NAMALWA (cell line): Measurements from ENCODE around the gene HIF1A.
"Not testable (repeated sequence)": the region's sequence is repeated elsewhere in the genome, so short reads cannot be mapped to it uniquely, and the experiment has no call there.

Experiments used
- DNase-seq: peaks from one replicate; pipeline ENCODE4 v3.0.0-alpha.2; 2015; ENCODE audit warnings: low spot score

The HIF1A gene

DNA sequence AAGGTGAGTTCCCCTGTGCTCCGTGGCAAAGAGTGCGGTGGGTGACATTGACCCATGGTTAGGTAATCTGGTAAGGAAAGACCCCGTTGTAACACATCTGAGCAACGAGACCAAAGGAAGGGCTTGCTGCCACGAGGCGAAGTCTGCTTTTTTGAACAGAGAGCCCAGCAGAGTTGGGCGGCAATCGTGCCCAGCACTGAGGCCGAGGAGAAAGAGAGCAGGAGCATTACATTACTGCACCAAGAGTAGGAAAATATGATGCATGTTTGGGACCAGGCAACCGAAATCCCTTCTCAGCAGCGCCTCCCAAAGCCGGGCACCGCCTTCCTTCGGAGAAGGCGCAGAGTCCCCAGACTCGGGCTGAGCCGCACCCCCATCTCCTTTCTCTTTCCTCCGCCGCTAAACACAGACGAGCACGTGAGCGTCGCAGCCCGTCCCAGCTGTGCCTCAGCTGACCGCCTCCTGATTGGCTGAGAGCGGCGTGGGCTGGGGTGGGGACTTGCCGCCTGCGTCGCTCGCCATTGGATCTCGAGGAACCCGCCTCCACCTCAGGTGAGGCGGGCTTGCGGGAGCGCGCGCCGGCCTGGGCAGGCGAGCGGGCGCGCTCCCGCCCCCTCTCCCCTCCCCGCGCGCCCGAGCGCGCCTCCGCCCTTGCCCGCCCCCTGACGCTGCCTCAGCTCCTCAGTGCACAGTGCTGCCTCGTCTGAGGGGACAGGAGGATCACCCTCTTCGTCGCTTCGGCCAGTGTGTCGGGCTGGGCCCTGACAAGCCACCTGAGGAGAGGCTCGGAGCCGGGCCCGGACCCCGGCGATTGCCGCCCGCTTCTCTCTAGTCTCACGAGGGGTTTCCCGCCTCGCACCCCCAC lies at the start of gene HIF1A:
Gene HIF1A (plus strand): TSS at position 684 of the 865 bp plus-strand sequence. CDS start 292 bp downstream, outside the sequence.
- peak; percentile 94 for DNase-seq

DNA sequence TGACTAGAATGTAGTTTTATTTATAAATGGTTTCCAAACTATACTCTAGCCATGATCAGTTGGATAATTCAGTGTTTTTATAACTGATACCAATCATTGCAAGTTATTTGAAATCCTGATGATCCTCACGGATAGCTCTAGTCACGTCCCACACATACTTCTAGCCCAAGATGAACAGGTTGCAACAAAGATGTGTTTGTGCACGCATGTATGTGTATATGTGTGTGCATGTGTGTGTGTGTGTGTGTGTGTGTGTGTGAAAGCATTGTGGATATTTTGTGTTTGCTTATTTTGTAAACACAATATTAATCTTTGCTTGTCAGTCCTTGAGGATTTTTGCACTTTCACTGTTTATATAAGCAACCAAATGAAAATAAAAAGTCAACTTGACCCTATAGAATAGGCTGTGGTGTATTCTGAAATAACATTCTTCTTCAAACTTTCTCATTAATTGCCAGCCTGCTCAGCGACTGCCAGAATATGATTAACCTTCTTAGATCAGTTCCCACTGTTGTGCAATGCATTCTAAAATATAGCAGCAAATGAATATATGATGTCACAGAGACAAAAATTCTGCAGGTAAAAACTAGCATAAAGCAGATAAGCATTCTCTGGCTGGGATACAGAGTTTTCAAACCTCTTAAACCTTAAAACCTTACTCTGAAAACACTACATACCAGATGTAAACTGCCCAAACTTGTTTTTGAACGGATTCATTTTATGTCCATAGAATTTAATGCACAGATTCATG lies 48.8 kb upstream of the HIF1A start:
- no peak for DNase-seq

DNA sequence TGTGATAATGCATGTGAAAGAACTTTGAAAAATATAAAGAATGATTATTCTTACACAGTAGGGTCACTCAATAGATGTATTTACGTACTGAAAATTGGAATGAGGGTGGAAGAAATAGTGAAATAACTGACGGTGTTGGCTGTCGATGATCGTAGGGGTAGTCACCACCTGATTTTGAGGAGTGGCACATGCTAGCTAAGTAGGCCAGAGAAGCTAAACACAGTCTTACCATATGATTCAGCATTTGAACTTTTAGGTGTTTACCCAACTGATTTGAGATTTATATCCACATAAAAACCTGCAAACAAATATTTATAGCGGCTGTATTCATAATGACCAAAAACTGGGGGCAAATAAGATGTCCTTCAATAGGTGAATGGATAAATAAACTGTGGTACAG lies 47.6 kb upstream of the HIF1A start:
- no peak for DNase-seq

DNA sequence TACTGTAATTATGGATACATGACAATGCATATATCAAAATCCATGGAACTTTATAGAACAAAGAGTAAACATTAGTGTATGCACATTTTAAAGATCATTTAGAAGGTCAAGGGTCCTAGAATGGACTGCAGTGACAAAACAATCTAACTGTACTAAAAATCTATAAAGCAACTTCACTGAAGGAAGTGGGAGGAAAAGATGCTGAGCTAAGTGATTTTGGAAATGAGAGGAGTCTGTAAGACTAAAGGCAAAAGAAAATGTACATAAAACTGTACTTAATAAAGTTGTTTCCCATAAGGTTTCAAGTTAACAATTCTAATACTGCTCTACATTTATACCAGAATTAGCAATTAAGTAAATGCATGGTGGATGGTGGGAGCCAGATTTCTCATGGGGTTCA lies 46.9 kb upstream of the HIF1A start:
- DNase-seq, result no peak

DNA sequence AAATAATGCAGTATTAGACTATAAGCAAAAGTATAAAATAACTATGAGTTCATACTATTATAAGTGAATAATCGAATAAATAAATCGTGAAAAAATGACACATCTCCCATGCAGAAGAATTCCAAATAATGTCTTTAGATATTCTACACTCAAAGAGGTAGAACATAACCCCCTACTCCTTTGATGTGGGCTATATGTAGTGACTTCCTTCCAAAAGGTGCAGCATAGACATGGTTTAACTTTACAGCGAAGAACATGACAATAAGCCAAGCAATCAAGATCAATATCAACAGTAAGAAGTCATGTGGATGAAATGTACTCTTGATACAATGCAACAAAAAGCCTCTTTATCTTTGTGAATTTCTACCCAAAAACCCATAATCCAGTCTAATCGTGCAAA lies 46.0 kb upstream of the HIF1A start:
- no peak for DNase-seq

DNA sequence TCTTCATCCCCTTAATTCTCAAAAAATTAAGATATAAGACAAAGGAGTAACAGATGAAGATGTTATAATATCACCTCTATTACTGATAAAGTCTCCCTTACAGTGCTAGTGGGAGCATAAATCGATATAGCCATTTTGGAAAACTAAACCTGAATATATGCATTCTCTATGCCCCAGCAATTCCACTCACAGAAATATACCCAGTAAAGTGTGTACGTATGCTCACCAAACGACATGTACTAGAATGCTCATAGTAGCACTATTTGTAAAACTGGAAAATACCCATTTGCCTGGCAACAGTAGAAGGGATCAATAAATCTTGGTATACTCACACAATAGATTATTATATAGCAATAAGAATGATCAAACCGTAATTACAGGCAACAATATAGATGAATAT lies 44.0 kb upstream of the HIF1A start:
- DNase-seq, result no peak

DNA sequence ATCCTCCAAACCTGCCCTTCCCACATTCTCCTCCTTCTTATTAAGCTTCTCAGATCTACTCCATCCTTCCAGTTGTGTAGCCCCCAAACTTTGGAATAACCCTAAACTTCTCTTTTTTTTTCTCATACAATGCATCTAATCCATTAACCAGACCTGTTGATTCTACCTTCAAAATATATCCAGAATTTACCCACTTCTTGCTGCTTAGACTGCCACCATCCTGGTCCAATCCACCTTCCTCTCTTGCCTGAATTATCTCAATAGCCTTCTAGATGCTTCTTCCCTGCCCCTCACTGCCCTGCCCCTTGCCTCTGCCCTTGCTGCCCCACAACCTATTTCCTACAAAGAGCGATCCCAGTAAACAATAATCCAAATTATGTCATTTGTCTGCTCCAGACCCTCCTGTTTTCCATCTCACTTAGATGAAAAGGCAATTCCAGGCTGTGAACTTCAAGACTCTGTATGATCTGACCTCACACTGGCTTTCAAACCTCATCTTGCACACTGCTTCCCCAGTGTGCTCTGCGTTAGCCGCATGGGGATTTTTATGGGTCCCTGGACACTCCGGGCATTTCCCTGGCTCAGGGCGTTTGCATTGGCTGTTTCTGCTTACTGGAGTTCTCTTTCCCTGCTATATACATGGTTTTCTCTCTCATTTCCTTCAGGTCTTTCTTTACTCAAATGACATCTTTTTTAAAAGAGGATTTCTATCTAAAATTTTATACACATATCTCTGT lies 42.6 kb upstream of the HIF1A start:
- no peak for DNase-seq

DNA sequence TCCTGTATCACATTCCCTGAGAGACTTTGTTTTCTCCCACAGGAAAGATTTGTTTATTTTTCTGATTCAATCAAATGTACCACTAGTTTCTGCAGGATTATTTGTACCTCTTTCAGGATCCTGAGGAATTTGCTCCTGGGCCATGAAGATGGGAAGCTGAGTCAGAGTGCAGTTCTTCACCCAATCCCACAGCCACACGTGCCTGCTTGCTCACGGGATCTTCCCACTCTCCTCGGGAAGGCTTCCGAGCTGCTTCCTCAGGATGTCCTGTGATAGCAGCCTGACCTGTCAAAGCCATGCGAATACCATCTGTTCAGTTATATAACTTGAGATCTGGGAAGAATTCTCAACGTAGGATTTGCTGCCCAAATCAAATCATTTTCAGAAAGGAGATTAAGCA lies 41.8 kb upstream of the HIF1A start:
- DNase-seq, result no peak

DNA sequence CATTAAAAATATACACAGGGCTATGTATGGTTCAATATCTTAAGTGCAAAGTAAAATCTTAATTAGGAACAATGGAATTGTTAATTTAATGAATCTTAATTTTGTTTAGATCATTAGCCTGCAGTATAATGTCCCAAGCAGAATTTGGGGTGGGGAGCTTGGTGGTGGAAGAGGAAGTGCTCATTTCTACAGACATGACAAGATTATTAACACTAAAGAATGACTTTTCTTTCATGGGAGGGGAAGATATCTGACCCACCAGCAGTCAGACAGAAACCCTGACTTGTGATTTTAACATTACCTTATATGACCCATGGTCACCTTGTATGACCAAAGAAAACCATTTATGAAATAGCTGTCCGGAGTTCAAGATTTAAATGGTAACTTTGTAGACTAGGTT lies 41.3 kb upstream of the HIF1A start:
- DNase-seq, result no peak

DNA sequence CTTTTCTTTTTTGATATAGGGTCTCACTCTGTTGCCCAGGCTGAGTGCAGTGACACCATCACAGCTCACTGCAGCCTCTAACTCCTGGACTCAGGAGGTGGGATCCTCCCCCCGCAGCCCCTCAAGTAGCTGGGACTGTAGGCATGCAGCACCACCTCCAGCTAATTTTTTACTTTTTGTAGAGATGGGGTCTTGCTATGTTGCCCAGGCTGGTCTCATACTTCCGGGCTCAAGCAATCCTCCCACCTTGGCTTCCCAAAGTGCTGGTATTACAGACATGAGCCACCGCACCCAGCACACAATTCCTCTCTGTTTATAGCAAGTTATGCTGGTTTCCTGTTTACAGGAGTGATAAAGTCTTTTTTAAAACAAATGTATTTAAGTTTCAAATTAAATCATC lies 39.5 kb upstream of the HIF1A start:
- DNase-seq, result no peak

DNA sequence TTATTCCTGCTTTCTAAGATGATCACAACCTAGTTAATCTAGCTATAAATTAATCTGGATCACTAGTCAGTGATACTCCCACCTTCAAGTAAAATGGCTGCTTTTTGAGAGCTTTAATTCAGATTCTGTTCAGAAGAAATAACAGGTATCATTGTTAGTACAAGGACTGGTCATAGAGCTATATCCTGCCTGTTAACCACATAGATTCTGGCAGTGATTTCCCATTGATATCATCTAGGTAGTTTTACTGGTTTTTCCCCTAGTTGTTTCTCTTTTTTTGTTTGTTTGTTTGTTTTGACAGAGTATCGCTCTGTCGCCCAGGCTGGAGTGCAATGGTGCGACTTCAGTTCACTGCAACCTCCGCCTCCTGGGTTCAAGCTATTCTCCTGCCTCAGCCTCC lies 39.0 kb upstream of the HIF1A start:
- no peak for DNase-seq

DNA sequence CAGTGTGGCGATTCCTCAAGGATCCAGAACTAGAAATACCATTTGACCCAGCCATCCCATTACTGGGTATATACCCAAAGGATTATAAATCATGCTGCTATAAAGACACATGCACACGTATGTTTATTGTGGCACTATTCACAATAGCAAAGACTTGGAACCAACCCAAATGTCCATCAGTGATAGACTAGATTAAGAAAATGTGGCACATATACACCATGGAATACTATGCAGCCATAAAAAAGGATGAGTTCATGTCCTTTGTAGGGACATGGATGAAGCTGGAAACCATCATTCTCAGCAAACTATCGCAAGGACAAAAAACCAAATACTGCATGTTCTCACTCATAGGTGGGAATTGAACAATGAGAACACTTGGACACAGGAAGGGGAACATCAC lies 37.2 kb upstream of the HIF1A start:
- DNase-seq, result not testable (repeated sequence)

DNA sequence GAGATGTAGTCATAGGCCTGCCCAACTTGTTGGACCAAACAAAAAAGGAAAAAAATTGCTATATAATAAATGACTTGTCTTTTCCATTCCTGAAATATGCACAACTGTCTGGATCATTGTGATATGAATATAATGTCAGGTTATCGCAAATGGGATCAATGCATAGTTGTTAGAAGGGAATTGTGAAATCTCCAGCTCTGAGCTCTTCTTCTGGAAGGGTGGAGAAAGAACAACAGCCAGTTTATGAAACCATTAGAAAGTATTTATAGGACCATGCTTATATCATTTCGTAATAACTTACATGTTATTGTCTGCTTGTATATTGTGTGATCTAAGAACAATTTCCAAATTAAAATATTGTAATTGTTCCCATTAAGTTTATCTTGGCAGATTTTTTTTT lies 35.7 kb upstream of the HIF1A start:
- DNase-seq, result no peak

DNA sequence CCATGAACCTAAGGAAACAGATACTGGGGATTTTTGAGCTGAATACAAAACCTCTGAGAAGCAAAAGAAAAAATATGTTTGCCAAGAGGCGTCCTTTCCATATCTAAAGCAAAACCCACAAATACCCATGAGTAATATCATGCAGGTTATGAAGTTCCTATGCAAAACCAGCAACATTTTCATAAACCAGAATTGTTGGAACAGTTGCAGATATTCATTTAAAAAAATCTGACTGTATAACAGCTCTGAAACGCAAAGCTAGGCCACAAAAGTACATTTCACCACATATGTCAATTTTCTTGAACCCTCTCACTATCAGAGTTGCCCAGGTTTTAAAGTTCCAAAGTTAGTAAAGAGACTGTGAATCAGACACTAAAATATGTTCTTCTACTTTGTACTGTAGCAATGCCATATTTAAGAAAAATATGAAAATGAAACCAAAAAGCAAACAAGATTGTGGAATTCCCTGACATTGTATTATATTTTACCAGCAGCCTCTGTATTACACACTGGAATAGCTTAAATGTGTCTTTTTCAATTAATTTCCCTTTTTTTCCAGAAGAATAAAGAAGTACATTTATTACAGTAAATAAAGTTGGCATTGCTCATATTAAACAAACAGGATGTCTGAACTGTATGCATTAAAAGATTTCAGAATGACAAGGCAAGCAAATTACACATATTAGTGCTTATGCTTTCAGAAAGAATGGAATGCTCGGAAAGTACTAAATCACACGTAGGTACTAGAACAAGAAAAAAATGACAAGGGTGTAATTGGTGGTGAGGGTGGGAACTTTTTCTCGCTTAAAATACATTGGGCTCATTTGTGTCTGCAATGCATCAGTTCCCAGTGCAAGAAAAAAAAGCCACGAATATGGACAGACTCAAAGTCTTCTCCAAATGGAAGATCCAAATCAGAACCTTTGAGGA lies 33.6 kb upstream of the HIF1A start:
- peak; percentile 3 for DNase-seq

DNA sequence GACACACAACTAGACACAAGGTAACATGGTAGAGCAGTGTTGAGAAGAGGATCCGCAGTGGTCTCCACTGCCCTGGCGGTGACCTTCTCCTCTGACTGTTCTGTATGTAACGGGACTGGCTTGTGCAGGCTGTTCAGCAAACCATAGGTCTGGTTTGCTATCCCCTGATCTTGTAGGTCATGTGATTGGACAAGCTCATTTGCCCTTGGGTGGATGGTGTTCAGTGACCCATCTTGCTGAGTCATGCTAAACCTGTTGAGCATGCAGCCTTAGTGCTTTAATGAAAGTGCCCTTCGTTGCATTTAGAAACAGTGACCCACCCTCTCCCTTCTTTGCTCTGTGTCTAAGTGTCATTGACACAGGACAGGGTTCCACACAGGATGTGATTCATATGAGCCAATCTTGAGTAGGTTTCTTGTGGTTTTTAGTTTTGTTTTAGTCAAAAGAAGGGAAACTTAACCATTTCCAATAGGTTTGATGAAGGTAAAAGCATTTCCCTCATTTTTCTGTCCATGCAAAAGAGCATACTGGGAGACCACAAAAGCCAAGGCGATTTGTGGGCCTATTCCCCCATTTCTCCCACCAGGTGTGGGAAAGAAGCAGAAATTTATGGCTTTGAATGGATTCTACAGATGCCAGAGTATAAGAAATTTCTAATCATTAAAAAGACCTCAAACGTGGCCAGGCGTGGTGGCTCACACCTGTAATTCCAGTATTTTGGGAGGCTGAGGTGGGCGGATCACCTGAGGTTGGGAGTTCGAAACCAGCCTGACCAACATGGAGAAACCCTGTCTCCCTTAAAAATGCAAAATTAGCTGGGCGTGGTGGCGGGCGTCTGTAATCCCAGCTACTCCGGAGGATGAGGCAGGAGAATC lies 32.6 kb upstream of the HIF1A start:
- peak; percentile 50 for DNase-seq

DNA sequence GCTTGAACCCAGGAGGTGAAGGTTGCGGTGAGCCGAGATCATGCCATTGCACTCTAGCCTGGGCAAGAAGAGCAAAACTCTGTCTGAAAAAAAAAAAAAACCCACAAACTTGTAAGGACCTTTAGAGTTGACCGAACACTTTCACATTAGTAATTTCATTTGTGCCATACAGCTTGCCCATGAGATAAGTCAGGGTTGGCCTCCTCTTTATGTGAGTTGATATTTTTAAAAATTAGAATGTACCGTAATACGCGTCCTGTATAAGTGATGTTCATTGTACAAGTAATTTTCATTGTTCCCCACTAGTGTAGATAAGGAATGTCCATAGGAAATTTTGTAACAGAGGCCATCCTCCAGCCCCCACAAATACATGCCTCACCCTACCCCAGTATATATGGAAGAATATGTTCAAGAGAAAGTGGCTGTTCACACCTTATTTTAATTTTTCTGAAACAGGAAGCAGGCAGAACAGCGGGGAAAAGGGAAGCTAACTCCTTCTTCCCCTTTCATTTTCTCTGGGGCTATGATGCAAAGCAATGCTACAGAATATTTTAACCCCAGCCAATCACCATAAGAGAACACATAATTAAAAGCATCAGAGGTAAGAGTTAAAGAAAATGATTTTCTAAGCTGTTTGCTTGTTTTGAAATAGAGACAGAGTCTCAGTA lies 31.9 kb upstream of the HIF1A start:
- DNase-seq, result peak; percentile 53

DNA sequence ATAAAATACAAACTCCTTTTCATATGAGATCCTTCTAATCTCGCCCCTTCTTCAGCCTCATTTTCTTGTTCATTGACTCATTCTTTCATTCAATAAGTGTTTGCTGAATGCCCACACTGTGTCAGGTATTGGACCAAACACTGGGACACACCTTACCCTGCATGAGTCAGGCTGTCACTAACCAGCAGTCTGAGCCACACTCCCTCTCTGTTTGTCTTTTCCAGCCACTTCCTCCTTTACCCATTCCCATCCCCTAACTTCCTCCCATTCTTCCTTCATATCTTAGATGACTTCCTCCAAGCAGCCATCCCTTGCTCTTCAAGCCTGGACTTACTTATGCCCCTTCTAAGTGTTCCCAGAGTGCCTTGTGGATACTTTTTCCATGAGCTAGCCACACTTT lies 27.0 kb upstream of the HIF1A start:
- DNase-seq, result no peak

DNA sequence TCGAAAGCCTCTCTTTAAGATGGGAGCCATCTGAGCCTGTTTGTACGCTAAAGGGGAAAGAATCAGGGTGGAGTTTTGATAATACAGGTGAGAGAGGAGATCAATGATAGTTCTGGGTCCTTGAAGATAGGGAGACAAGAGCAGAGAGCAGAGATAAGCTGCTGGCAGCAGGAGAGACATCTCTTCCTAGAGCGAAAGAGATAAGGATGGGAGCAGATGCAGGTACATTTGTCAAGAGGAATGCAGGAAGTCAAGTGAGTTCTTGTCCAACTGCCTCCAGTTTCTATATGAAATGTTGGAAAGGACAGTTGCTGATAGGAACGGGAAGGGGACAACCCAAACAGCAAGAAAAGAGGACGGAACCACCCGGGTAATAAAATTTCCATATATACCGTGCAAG lies 24.7 kb upstream of the HIF1A start:
- no peak for DNase-seq

DNA sequence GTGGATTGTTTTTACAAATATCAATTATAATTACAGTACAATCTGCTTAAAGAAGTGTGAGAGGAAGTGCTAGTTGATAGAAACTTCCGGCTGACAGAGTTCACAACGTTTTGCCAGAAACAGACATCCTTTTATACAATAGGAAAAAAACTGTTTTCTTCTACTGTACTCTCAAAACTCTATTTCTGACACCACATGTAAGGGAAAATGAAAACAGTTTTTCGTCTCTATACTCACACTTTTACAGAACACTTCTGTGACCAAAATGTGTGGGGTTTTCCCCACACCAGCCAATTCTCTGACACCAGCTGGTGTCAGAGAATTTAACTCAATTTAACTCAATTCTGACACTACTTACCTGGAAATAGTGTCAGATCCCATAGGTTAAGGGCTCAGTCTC lies 24.2 kb upstream of the HIF1A start:
- no peak for DNase-seq

DNA sequence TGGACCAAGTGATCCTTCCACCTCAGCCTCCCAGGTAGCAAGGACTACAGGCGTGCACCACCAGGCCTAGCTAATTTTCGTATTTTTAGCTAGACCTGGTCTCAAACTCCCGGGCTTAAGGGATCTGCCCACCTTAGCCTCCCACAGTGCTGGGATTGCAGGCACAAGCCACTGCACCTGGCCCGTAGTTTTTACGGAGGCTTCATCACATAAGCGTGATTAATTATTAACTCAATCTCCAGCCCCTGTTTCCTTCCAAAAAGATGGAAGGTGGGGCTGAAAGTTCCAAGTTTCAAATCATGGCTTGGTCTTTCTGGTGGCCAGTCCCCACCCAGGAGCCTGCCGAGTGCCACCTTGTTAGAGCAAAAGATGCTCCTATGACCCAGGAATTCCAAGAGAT lies 22.5 kb upstream of the HIF1A start:
- no peak for DNase-seq
